ENCODE data around the gene GLRX2.

DNA sequence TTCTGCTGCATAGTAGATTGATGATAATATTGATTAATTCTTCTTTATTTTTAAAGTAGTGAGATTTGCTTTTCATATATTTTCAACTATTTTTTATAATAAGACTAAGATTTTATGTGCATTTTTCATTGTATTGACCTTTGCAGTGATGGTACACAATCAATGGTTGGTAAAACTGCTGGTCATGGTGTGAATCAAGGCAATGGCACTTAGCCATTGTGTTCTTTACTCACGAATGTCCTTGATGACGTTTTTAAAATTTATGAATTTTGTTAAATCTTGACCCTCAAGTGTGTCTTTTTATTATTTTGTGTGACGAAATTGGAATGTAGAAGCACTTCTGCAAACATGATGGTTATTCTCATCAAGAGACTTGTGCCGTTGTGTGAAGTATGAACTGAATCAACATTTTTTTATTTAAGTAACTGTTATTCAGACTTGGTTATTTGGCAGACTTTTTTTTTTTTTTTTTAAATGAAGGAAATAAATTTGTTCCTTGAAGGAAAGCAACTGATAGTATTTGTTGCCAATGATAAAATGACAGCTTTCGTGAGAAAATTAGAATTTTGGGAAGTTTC is 39.2 kb upstream of the GLRX2 start:
- TF ChIP-seq POLR2A (IDR thresholded peaks at IDR 0.05; ENCODE audit: low read length) (no peak), GATA1 (IDR thresholded peaks at IDR 0.05; ENCODE audit: low read depth, low read length) (no peak)

Measured in erythroblast (primary cell).